ENCODE measurements around the gene CDKN2AIPNL.
A peak's percentile ranks its signal among the peaks of the same experiment; 100 is the strongest.

CDKN2AIPNL gene

DNA sequence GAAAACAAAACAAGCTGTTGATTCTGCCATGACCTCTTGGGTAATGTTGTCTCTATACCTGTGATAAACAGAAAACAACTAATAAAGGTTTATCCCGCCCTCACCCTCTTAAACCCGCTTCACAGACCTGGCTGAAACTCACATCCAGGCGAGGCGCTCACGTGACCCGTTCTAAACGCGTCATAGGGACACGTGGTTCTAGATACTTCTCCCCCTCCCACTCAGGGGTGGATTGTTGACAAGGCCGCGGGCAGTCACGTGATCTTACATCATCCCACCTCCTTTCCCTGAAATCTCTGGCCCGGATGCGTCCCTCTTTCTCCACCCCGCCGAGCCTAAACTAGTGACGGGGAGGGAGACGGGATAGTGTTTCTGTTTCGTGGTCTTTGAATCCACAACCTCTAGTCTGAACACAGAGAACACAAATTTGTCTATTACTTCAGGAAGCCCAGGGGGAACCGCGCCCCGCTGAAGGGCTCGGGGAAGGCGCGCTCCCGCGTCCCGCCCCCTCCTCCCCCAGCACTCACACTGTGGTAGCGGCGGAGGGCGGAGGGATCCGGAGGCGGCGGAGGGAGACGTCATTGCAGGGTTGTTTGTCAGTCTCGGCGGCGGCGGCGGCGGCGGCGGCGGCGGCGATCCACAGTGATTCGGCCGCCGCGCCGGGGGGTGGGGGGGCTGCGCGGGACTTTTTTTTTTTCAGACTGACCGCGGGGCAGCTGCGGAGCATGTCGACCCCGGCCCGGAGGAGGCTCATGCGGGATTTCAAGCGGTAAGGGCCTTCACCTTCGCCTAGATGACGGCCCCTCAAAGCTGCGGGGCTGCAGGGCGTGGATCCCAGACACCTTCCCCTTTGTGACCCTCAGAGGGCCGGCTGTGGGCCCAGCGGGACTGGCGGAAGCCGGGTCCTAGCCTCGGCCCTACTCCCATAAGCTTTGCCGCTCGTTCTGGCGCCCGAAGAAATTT lies 40.5 kb downstream of the CDKN2AIPNL start, which contains the start of gene UBE2B:
Gene UBE2B (plus strand): TSS at position 699 of the 963 bp plus-strand sequence. CDS start 27 bp downstream, at position 726.
- DNase-seq (ENCODE audit: extremely low read depth, insufficient read length): peak; percentile 96

GRCh38 chr5:134370311-134370870 lies 41.3 kb downstream of the CDKN2AIPNL start:
- H3K36me3 ChIP-seq (ENCODE audit: control insufficient read depth, insufficient read depth, low read length): no peaks in the 10 kb centered on the region
- no peak for DNase-seq (ENCODE audit: extremely low read depth, insufficient read length)
- no peaks in the 10 kb centered on the region for H3K27me3 ChIP-seq (replicated peaks; ENCODE audit: control insufficient read depth, insufficient read depth, low read length)
- H3K4me3 ChIP-seq (replicated peaks; ENCODE audit: low read depth, low read length): peak overlapping the region; percentile 95
- TF ChIP-seq CTCF (IDR thresholded peaks at IDR 0.05; ENCODE audit: insufficient read depth, low read length, poor library complexity, severe bottlenecking): no peak

More for the DNA sequence above, 40.5 kb downstream of the CDKN2AIPNL start, which contains the start of gene UBE2B:
- H3K27me3 ChIP-seq (replicated peaks; ENCODE audit: control insufficient read depth, insufficient read depth, low read length): no peaks in the 10 kb centered on the region
- H3K36me3 ChIP-seq (ENCODE audit: control insufficient read depth, insufficient read depth, low read length): no peaks in the 10 kb centered on the region
- peak within 1 kb of the TSS; percentile 95 for H3K4me3 ChIP-seq (replicated peaks; ENCODE audit: low read depth, low read length)
- TF ChIP-seq CTCF (IDR thresholded peaks at IDR 0.05; ENCODE audit: insufficient read depth, low read length, poor library complexity, severe bottlenecking): no peak

DNA sequence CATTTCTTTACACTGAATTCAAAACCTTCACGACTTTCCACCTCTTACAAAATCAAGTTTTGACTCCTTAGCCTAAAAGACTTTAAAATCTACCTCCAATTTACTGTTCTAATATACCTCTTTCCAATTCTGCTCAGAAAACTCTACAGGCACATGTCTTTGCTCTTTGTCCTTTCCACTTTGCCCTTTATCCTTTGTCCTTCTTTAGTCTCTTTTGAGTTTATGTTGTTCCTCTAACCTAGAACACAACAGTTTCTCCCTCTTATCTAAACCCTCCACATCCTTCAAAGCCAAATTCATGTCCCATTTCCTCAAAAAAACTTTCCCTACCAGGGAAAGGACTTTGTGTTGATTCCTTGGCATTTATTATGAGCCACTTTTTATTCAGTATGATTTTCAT lies 46.1 kb downstream of the CDKN2AIPNL start:
- TF ChIP-seq CTCF (IDR thresholded peaks at IDR 0.05; ENCODE audit: insufficient read depth, low read length, poor library complexity, severe bottlenecking): no peak
- DNase-seq (ENCODE audit: extremely low read depth, insufficient read length): no peak
- H3K4me3 ChIP-seq (replicated peaks; ENCODE audit: low read depth, low read length): no peak overlapping the region
- no peaks in the 10 kb centered on the region for H3K27me3 ChIP-seq (replicated peaks; ENCODE audit: control insufficient read depth, insufficient read depth, low read length)
- H3K36me3 ChIP-seq (ENCODE audit: control insufficient read depth, insufficient read depth, low read length): no peaks in the 10 kb centered on the region

DNA sequence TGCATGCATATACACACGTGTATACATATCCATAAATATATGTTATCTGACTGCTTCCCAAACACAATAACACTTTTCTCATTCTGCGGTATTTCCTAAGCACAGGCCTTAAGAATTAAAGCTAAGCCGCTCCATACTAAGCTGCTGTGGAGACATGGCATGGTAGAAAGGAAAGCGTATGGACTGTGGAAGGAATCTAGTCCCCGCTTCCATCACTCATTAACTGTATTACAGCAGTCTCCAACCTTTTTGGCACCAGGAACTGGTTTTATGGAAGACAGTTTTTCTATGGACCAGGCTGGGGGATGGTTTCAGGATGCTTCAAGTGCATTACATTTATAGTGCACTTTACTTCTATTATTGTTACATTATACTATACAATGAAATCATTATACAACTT lies 56.0 kb downstream of the CDKN2AIPNL start:
- TF ChIP-seq CTCF (IDR thresholded peaks at IDR 0.05; ENCODE audit: insufficient read depth, low read length, poor library complexity, severe bottlenecking): no peak
- Histone ChIP-seq H3K36me3 (ENCODE audit: control insufficient read depth, insufficient read depth, low read length) (no peaks in the 10 kb centered on the region), H3K27me3 (replicated peaks; ENCODE audit: control insufficient read depth, insufficient read depth, low read length) (no peaks in the 10 kb centered on the region), H3K4me3 (replicated peaks; ENCODE audit: low read depth, low read length) (no peak overlapping the region)
- no peak for DNase-seq (ENCODE audit: extremely low read depth, insufficient read length)
